ENCODE measurements around the gene ZXDC.

The ZXDC gene

DNA sequence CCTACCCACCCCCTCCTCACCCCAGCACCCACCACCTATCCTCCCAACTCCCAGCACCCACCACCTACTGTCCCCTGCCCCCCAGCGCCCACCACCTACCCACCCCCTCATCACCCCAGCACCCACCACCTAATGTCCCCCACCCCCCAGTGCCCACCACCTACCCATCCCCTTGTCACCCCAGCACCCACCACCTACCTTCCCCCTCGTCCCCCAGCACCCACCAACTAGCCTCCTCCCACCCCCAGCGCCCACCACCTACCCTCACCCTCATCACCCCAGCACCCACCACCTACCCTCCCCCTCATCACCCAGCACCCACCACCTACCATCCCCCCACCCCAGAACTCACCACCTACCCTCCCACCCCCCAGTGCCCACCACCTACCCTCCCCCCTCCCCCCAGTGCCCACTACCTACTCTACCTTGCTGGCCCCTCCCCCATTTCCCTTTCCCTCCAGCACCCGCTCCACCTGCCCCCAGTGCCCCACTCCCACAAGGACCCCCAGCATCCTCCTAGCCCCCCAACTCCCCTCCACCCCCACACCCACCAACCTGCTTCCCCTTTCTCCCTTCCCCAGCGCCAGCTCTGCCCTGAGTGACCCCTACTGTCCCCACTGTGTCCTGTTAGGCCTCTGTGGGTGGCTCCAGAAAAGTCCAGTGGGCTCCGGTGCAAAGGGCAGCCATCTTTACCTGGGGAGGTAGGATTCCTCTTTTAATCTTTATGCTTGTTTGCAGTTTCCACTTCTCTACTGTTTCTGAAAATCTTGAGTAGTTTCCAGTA is 40.7 kb upstream of the ZXDC start:
- TF ChIP-seq, protein P1, sequence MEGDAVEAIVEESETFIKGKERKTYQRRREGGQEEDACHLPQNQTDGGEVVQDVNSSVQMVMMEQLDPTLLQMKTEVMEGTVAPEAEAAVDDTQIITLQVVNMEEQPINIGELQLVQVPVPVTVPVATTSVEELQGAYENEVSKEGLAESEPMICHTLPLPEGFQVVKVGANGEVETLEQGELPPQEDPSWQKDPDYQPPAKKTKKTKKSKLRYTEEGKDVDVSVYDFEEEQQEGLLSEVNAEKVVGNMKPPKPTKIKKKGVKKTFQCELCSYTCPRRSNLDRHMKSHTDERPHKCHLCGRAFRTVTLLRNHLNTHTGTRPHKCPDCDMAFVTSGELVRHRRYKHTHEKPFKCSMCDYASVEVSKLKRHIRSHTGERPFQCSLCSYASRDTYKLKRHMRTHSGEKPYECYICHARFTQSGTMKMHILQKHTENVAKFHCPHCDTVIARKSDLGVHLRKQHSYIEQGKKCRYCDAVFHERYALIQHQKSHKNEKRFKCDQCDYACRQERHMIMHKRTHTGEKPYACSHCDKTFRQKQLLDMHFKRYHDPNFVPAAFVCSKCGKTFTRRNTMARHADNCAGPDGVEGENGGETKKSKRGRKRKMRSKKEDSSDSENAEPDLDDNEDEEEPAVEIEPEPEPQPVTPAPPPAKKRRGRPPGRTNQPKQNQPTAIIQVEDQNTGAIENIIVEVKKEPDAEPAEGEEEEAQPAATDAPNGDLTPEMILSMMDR (conservative IDR thresholded peaks at IDR 0.05): no peak
- no peak overlapping the region for H3K27ac ChIP-seq

DNA sequence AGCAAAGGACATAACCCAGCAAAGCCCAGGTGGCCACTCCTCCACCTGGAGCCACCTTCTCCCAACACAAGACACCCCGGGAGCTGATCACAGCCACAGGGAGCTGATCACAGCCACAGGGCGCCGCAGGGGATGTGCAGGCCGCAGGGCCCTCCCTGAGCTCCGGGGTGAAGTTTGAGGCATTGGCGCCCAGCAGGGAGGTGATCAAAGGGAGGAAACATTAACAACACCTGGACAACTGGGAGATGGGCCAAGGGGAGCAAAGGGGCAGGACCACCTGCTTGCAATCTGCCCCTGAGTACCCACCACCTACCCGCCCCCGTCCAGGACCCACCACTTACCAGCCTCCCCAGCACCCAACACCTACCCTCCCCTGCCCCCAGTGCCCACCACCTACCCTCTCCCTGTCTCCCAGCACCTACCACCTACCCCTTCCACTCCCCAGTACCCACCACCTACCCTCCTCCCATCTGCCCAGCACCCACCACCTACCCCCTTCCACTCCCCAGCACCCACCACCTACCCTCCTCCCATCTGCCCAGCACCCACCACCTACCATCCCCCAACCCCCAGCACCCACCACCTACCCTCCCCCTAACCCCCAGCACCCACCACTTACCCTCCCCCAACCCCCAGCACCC is 39.5 kb upstream of the ZXDC start:
- no peak overlapping the region for H3K27ac ChIP-seq
- TF ChIP-seq, protein P1 (conservative IDR thresholded peaks at IDR 0.05): no peak

GRCh38 chr3:126514161-126514560 is 38.5 kb upstream of the ZXDC start:
- H3K27ac ChIP-seq: no peak overlapping the region
- TF ChIP-seq, protein P1 (conservative IDR thresholded peaks at IDR 0.05): no peak
- no peak for TF ChIP-seq ZFX (IDR thresholded peaks at IDR 0.05)

- no peak for TF ChIP-seq ZFX (IDR thresholded peaks at IDR 0.05)
- TF ChIP-seq, protein P1 (conservative IDR thresholded peaks at IDR 0.05): no peak
- no peak overlapping the region for H3K27ac ChIP-seq
These were observed 37.4 kb upstream of the ZXDC start for GRCh38 chr3:126512916-126513650.

DNA sequence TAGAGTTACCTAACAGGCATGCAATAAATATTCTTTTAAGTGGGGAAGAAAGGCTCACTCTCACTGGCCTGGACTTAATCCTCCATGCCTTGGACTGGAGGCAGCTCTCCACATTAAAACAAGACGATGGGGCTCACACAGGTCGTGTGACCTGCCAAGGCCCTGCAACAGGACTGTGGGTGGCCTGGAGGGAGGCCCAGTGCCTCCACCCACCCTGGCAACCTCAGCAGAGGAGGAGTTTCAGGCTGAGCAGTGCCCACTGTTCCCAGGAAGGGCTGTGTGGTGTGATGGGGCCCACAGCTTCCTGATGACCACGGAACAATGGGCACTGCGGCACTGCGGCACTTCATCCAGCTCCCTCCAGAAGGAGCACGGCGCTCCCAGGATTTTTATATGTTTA is 36.3 kb upstream of the ZXDC start:
- H3K27ac ChIP-seq: no peak overlapping the region
- no peak for TF ChIP-seq ZFX (IDR thresholded peaks at IDR 0.05)
- TF ChIP-seq, protein P1 (conservative IDR thresholded peaks at IDR 0.05): no peak

GRCh38 chr3:126511291-126511690 is 35.6 kb upstream of the ZXDC start:
- TF ChIP-seq ZFX (IDR thresholded peaks at IDR 0.05): no peak
- TF ChIP-seq, protein P1 (conservative IDR thresholded peaks at IDR 0.05): no peak
- H3K27ac ChIP-seq: no peak overlapping the region

All from C4-2B (cell line).